Activated T-helper 2 cell treated with anti-CD3 and anti-CD28 coated beads, Interferon-gamma antibody, Interleukin-2, Interleukin-4, amounts not matched to agents 10 μg/mL and 5 μg/mL and 100 μg/mL, durations not matched to agents 14 hours and 24 hours and 36 hours (primary cell): ENCODE results near the gene GAGE12E. TPM values are rescaled to one million over a fixed set of nuclear protein-coding genes. Genes with fewer than 3 reads are reported as not detected.
"Not testable (repeated sequence)": the region's sequence is repeated elsewhere in the genome, so short reads cannot be mapped to it uniquely, and the experiment has no call there.

Source experiments
- DNase-seq: peaks from one replicate; pipeline ENCODE4 v3.0.0; 2021; ENCODE audit warnings: low spot score
- H3K27ac Mint-ChIP-seq: one replicate; pipeline ENCODE4 v1.8.0; 2021; ENCODE audit warnings: mixed read lengths
- H3K27me3 Mint-ChIP-seq: one replicate; pipeline ENCODE4 v1.8.0; 2021; ENCODE audit warnings: low read depth, mixed read lengths
- H3K36me3 Mint-ChIP-seq: one replicate; pipeline ENCODE4 v1.8.0; 2021; ENCODE audit warnings: low read depth, mixed read lengths
- H3K4me1 Mint-ChIP-seq: one replicate; pipeline ENCODE4 v1.8.0; 2021; ENCODE audit warnings: low read depth, mixed read lengths
- H3K4me3 Mint-ChIP-seq: one replicate; pipeline ENCODE4 v1.8.0; 2021; ENCODE audit warnings: low read depth, mild to moderate bottlenecking, moderate library complexity, mixed read lengths
- H3K9me3 Mint-ChIP-seq: one replicate; pipeline ENCODE4 v1.8.0; 2021; ENCODE audit warnings: mixed read lengths
- intact Hi-C: fragments of 100-400 bp; cut with micrococcal nuclease; formaldehyde crosslinking; loops from one replicate; pipeline ENCODE4 v1.15.1; 2023
- total RNA-seq: library from RNA; stranded (reverse); gene quantifications from 2 replicates; pipeline ENCODE4 v1.2.3, GENCODE V29; 2022

The GAGE12E gene, protein sequence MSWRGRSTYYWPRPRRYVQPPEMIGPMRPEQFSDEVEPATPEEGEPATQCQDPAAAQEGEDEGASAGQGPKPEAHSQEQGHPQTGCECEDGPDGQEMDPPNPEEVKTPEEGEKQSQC
- total RNA-seq, result not detected in 2 replicates

DNA sequence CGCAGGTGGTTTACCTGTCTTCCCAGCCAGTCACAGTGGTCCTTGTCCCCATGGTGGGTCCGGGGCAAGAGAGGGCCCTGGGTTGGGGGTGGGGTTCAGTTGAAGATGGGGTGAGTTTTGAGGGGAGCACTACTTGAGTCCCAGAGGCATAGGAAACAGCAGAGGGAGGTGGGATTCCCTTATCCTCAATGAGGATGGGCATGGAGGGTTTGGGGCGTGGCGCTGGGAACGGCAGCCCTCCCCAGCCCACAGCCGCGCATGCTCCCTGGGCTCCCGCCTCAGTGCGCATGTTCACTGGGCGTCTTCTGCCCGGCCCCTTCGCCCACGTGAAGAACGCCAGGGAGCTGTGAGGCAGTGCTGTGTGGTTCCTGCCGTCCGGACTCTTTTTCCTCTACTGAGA is at the start of gene GAGE12E:
Gene GAGE12E (plus strand): TSS at position 301 of the 400 bp plus-strand sequence. CDS start 1,155 bp downstream, outside the sequence.
- H3K27ac Mint-ChIP-seq, H3K9me3 Mint-ChIP-seq, H3K27me3 Mint-ChIP-seq, intact Hi-C loops, H3K4me1 Mint-ChIP-seq, H3K36me3 Mint-ChIP-seq, H3K4me3 Mint-ChIP-seq, DNase-seq: not testable (repeated sequence)

DNA sequence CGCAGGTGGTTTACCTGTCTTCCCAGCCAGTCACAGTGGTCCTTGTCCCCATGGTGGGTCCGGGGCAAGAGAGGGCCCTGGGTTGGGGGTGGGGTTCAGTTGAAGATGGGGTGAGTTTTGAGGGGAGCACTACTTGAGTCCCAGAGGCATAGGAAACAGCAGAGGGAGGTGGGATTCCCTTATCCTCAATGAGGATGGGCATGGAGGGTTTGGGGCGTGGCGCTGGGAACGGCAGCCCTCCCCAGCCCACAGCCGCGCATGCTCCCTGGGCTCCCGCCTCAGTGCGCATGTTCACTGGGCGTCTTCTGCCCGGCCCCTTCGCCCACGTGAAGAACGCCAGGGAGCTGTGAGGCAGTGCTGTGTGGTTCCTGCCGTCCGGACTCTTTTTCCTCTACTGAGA is 19.2 kb upstream of the GAGE12E start, which contains the start of gene GAGE12C:
Gene GAGE12C (plus strand): TSS at position 301 of the 400 bp plus-strand sequence. CDS start 1,155 bp downstream, outside the sequence.
- H3K27me3 Mint-ChIP-seq, H3K4me1 Mint-ChIP-seq, H3K27ac Mint-ChIP-seq, H3K9me3 Mint-ChIP-seq, intact Hi-C loops, DNase-seq, H3K36me3 Mint-ChIP-seq, H3K4me3 Mint-ChIP-seq: not testable (repeated sequence)

DNA sequence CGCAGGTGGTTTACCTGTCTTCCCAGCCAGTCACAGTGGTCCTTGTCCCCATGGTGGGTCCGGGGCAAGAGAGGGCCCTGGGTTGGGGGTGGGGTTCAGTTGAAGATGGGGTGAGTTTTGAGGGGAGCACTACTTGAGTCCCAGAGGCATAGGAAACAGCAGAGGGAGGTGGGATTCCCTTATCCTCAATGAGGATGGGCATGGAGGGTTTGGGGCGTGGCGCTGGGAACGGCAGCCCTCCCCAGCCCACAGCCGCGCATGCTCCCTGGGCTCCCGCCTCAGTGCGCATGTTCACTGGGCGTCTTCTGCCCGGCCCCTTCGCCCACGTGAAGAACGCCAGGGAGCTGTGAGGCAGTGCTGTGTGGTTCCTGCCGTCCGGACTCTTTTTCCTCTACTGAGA is 9.7 kb upstream of the GAGE12E start, which contains the start of gene GAGE12D:
Gene GAGE12D (plus strand): TSS at position 301 of the 400 bp plus-strand sequence. CDS start 1,155 bp downstream, outside the sequence.
- H3K4me3 Mint-ChIP-seq, DNase-seq, H3K27ac Mint-ChIP-seq, H3K27me3 Mint-ChIP-seq, H3K36me3 Mint-ChIP-seq, H3K9me3 Mint-ChIP-seq, H3K4me1 Mint-ChIP-seq, intact Hi-C loops: not testable (repeated sequence)

DNA sequence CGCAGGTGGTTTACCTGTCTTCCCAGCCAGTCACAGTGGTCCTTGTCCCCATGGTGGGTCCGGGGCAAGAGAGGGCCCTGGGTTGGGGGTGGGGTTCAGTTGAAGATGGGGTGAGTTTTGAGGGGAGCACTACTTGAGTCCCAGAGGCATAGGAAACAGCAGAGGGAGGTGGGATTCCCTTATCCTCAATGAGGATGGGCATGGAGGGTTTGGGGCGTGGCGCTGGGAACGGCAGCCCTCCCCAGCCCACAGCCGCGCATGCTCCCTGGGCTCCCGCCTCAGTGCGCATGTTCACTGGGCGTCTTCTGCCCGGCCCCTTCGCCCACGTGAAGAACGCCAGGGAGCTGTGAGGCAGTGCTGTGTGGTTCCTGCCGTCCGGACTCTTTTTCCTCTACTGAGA is 9.5 kb downstream of the GAGE12E start, which contains the start of gene GAGE12F:
Gene GAGE12F (plus strand): TSS at position 301 of the 400 bp plus-strand sequence. CDS start 1,155 bp downstream, outside the sequence.
- H3K9me3 Mint-ChIP-seq, DNase-seq, H3K4me1 Mint-ChIP-seq, H3K36me3 Mint-ChIP-seq, H3K27ac Mint-ChIP-seq, intact Hi-C loops, H3K27me3 Mint-ChIP-seq, H3K4me3 Mint-ChIP-seq: not testable (repeated sequence)

DNA sequence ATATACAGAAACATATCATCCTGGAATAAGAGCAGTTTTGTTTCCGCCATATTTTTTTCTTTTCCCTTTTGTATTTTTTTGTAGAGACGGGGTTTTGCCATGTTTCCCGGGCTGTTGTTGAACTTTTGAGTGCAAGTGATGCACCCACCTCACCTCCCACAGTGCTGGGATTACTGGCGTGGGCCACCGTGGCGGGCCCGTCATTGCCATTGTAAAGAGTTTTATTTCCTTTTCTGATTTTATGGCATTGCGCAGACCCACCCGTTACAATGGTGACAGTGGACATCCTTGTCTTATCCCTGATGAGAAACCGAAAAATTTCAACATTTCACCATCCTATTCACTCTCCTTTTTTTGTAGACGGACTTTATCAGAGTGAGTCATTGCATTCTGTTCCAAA is 17.6 kb downstream of the GAGE12E start:
- DNase-seq, H3K4me1 Mint-ChIP-seq, H3K36me3 Mint-ChIP-seq, H3K4me3 Mint-ChIP-seq, H3K27me3 Mint-ChIP-seq, intact Hi-C loops, H3K9me3 Mint-ChIP-seq, H3K27ac Mint-ChIP-seq: not testable (repeated sequence)

DNA sequence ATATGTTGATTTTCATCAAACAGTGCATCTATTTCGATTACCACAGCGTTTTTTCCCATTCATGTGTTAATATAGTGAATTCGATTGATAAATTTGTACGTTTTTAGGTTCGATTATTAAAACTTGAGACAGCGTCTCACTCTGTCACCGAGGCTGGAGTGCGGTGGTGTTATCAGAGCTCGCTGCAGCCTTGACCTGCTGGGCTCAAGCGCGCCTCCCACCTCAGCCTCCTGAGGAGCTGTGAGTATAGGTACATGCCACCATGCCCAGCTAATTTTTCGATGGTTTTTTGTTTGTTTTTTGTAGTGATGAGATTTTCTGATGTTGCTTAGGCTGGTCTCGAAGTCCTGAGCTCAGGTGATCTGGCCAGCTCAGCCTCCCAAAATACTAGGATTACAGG is 18.1 kb downstream of the GAGE12E start:
- intact Hi-C loops, H3K4me1 Mint-ChIP-seq, H3K9me3 Mint-ChIP-seq, H3K4me3 Mint-ChIP-seq, H3K27me3 Mint-ChIP-seq, H3K27ac Mint-ChIP-seq, DNase-seq, H3K36me3 Mint-ChIP-seq: not testable (repeated sequence)

DNA sequence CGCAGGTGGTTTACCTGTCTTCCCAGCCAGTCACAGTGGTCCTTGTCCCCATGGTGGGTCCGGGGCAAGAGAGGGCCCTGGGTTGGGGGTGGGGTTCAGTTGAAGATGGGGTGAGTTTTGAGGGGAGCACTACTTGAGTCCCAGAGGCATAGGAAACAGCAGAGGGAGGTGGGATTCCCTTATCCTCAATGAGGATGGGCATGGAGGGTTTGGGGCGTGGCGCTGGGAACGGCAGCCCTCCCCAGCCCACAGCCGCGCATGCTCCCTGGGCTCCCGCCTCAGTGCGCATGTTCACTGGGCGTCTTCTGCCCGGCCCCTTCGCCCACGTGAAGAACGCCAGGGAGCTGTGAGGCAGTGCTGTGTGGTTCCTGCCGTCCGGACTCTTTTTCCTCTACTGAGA is 19.0 kb downstream of the GAGE12E start, which contains the start of gene GAGE12G:
Gene GAGE12G (plus strand): TSS at position 301 of the 400 bp plus-strand sequence. CDS start 1,155 bp downstream, outside the sequence.
- H3K27me3 Mint-ChIP-seq, H3K27ac Mint-ChIP-seq, H3K4me3 Mint-ChIP-seq, H3K36me3 Mint-ChIP-seq, H3K4me1 Mint-ChIP-seq, H3K9me3 Mint-ChIP-seq, DNase-seq, intact Hi-C loops: not testable (repeated sequence)

DNA sequence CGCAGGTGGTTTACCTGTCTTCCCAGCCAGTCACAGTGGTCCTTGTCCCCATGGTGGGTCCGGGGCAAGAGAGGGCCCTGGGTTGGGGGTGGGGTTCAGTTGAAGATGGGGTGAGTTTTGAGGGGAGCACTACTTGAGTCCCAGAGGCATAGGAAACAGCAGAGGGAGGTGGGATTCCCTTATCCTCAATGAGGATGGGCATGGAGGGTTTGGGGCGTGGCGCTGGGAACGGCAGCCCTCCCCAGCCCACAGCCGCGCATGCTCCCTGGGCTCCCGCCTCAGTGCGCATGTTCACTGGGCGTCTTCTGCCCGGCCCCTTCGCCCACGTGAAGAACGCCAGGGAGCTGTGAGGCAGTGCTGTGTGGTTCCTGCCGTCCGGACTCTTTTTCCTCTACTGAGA is 28.6 kb downstream of the GAGE12E start, which contains the start of gene GAGE12H:
Gene GAGE12H (plus strand): TSS at position 301 of the 400 bp plus-strand sequence. CDS start 1,155 bp downstream, outside the sequence.
- intact Hi-C loops, H3K27me3 Mint-ChIP-seq, DNase-seq, H3K4me1 Mint-ChIP-seq, H3K4me3 Mint-ChIP-seq, H3K27ac Mint-ChIP-seq, H3K36me3 Mint-ChIP-seq, H3K9me3 Mint-ChIP-seq: not testable (repeated sequence)

DNA sequence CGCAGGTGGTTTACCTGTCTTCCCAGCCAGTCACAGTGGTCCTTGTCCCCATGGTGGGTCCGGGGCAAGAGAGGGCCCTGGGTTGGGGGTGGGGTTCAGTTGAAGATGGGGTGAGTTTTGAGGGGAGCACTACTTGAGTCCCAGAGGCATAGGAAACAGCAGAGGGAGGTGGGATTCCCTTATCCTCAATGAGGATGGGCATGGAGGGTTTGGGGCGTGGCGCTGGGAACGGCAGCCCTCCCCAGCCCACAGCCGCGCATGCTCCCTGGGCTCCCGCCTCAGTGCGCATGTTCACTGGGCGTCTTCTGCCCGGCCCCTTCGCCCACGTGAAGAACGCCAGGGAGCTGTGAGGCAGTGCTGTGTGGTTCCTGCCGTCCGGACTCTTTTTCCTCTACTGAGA is 38.1 kb downstream of the GAGE12E start, which contains the start of gene GAGE2A:
Gene GAGE2A (plus strand): TSS at position 301 of the 400 bp plus-strand sequence. CDS start 1,155 bp downstream, outside the sequence.
- H3K4me1 Mint-ChIP-seq, H3K27ac Mint-ChIP-seq, DNase-seq, H3K36me3 Mint-ChIP-seq, intact Hi-C loops, H3K27me3 Mint-ChIP-seq, H3K9me3 Mint-ChIP-seq, H3K4me3 Mint-ChIP-seq: not testable (repeated sequence)

DNA sequence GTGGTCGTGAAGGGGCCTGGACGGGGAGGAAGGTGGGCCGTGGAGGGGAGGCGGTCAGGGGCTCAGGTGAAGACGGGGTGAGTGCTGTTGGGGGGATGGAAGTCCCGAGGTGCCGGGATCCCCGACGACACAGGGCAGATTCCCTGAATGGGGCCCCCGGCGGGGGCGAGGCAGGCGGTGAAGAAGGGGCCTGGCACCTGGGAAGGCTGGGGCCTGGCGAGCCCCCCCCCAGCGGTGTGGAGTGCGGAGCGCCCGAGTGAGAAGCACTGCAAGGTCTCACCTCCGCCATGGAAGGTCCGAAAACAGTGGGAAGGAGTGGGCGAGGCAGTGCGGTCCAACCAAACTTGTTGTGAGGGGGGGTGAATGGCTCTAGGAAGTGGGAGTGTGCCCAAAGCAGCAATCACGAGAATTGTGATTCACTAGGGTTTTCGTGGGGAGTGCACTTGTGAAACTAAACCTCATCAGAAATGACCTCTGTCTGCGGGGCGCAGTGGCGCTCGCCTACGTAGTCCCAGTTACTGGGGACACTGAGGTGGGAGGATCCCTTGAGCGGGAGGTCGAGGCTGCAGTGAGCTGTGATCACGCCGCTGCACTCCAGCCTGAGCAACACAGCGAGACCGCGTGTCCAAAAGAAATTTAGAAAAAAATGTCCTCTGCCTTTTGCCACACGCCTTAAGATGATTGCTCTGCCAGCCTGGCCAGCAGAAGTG is 38.8 kb downstream of the GAGE12E start:
- H3K4me3 Mint-ChIP-seq, H3K9me3 Mint-ChIP-seq, intact Hi-C loops, H3K27ac Mint-ChIP-seq, H3K36me3 Mint-ChIP-seq, H3K4me1 Mint-ChIP-seq, DNase-seq, H3K27me3 Mint-ChIP-seq: not testable (repeated sequence)

DNA sequence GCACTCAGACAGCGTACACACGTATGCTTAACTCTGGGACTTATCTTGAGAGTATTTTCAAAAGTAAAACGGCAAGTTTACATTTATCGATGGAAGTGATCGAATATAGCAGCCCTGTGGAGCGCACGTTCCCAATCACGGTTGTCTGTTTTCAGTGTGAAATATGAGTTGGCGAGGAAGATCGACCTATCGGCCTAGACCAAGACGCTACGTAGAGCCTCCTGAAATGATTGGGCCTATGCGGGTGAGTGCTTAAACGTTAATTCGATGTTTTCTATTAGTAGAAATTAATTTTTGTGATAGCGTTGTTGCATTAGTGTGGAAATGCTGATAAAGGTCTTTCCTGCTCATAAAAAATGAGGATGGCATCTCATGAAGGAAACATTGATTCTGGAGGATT is 39.4 kb downstream of the GAGE12E start:
- H3K4me1 Mint-ChIP-seq, intact Hi-C loops, H3K27me3 Mint-ChIP-seq, DNase-seq, H3K36me3 Mint-ChIP-seq, H3K27ac Mint-ChIP-seq, H3K4me3 Mint-ChIP-seq, H3K9me3 Mint-ChIP-seq: not testable (repeated sequence)

DNA sequence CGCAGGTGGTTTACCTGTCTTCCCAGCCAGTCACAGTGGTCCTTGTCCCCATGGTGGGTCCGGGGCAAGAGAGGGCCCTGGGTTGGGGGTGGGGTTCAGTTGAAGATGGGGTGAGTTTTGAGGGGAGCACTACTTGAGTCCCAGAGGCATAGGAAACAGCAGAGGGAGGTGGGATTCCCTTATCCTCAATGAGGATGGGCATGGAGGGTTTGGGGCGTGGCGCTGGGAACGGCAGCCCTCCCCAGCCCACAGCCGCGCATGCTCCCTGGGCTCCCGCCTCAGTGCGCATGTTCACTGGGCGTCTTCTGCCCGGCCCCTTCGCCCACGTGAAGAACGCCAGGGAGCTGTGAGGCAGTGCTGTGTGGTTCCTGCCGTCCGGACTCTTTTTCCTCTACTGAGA is 47.6 kb downstream of the GAGE12E start, which contains the start of gene GAGE1:
Gene GAGE1 (plus strand): TSS at position 301 of the 400 bp plus-strand sequence. CDS start 1,155 bp downstream, outside the sequence.
- H3K9me3 Mint-ChIP-seq, H3K27ac Mint-ChIP-seq, intact Hi-C loops, DNase-seq, H3K4me3 Mint-ChIP-seq, H3K4me1 Mint-ChIP-seq, H3K27me3 Mint-ChIP-seq, H3K36me3 Mint-ChIP-seq: not testable (repeated sequence)
